HG02571 (cell line): ENCODE measurements around the gene SLC66A3.

ENCODE experiments used
- ATAC-seq: cut with Tn5 transposase; IDR thresholded peaks from one replicate; pipeline ENCODE4 v1.9.1; 2021; ENCODE audit warnings: mild to moderate bottlenecking, moderate library complexity; ENCODE audit not compliant: unreplicated experiment

The SLC66A3 gene

DNA sequence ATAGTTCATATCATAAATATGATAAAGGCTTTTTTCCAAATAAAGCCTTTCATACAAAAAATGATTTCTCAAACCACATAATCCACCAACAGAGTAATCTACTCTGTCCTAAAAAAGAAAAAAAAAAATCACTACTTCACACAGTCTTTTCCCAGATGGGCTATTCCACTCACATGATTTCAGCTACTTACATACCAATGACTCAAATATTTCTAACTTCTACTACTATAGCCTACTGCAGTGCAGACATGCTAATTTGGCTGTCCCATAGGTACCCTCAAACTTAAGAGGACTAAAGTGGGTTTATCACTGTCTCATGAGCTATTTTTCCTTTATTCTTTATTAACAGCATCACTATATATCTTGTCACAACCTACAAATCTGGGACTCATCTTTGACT, 57.4 kb downstream of the SLC66A3 start:
- no peak for ATAC-seq

- ATAC-seq: no peak
Observed at GRCh38 chr2:11213090-11213638, 57.9 kb downstream of the SLC66A3 start.

DNA sequence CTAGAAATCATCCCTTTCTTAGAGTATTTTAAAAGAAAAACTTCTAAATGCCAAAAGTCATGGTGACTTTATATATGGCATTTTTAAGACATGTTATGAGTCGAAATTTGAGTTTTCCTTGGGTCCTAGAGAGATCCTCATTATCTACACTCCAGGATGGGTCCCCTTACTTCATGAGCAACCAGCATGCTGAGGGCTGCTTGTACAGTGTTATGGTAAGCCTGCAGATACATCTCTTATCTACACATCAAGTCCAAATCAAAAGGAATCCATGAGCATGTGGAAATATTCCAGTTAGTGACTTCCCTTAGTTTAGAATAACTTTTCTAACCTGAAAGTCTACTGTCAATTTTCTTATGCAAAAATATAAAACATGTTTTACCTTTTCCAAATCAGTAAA, 58.7 kb downstream of the SLC66A3 start:
- ATAC-seq: no peak

- no peak for ATAC-seq
Observed at GRCh38 chr2:11214770-11215169, 59.5 kb downstream of the SLC66A3 start.

DNA sequence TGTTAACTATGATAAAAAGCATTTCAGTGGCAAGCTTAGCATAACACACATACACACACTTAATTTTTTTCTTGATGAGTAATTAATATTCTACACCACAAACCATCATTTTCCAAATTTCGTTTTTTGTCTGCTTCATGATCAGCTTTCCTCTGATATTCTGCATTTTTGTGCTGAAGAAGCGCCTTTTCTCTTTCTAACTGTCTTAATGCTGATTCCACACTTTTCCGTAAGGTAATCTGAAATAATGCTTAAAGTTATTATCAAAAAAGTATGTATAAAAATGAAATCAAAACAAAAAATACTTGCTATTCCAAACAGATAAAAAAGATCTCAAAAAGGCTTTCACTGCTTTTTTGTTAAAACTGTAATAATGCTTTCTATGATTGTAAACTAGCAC, 60.1 kb downstream of the SLC66A3 start:
- ATAC-seq: no peak

GRCh38 chr2:11220445-11220844, 65.2 kb downstream of the SLC66A3 start:
- no peak for ATAC-seq

- ATAC-seq: no peak
Observed at GRCh38 chr2:11222845-11223244, 67.6 kb downstream of the SLC66A3 start.

DNA sequence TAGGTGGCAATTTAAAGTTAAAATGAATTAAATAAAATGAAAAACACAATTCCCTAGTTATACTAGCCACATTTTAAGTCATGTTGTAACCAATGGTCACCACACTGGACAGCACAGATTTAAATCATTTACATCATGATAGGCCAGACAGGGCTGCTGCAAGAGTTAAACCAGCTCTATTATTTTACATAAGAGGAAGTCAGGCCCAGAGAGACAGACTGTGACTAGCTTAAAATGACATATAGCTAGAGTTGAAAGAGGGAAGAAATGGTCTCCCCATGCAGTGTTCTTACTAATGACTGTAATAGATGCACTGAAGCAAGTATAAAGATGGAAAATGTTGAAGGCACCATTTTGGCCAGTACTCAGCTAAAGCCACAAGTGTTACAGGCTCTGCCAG, 69.6 kb downstream of the SLC66A3 start:
- ATAC-seq: no peak

DNA sequence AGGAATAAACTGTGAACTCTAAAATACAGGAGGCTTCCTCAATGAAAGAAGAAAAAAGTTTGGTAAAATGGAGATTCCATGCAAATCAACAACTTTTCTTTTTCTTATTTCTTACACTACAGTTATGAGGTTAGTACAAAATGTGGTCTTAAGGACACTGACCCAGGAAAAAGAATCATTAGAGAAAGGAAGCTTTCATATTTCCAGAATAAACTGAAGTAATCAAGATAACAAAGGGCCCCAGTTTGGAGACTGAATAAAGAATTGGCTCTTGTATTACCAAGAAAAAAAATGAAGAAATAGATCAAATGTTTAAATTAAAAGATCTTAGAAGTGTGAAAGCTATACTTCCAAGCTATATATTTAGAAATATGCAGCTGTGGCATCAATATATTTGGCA, 72.3 kb downstream of the SLC66A3 start:
- no peak for ATAC-seq
